GM18867 (cell line): ENCODE data around the gene KCNA3.
A peak's percentile ranks its signal among the peaks of the same experiment; 100 is the strongest.

Experiments used
- ATAC-seq: cut with Tn5 transposase; IDR thresholded peaks from one replicate; pipeline ENCODE4 v1.9.1; 2021; ENCODE audit warnings: mild to moderate bottlenecking, moderate library complexity; ENCODE audit not compliant: unreplicated experiment

Gene KCNA3

GRCh38 chr1:110674337-110675059 lies at the start of gene KCNA3:
TSS of gene KCNA3 (minus strand) at chr1:110674940. CDS start at chr1:110674809, 131 bp downstream.
- ATAC-seq, result peak; percentile 33

GRCh38 chr1:110722807-110723206 lies 48.1 kb upstream of the KCNA3 start:
- no peak for ATAC-seq

- no peak for ATAC-seq
Measured at GRCh38 chr1:110719908-110720307, 45.2 kb upstream of the KCNA3 start.

- ATAC-seq, result no peak
Measured at GRCh38 chr1:110718452-110718851, 43.7 kb upstream of the KCNA3 start.

- no peak for ATAC-seq
Measured at GRCh38 chr1:110717179-110717578, 42.4 kb upstream of the KCNA3 start.

GRCh38 chr1:110714374-110714995 lies 39.7 kb upstream of the KCNA3 start:
- no peak for ATAC-seq

GRCh38 chr1:110713221-110713620 lies 38.5 kb upstream of the KCNA3 start:
- no peak for ATAC-seq

GRCh38 chr1:110710314-110710713 lies 35.6 kb upstream of the KCNA3 start:
- no peak for ATAC-seq

- no peak for ATAC-seq
Measured at GRCh38 chr1:110708974-110709440, 34.3 kb upstream of the KCNA3 start.

GRCh38 chr1:110707232-110707631 lies 32.5 kb upstream of the KCNA3 start:
- ATAC-seq, result no peak

GRCh38 chr1:110706621-110707020 lies 31.9 kb upstream of the KCNA3 start:
- no peak for ATAC-seq

GRCh38 chr1:110702260-110702659 lies 27.5 kb upstream of the KCNA3 start:
- ATAC-seq, result no peak

- ATAC-seq, result no peak
Measured at GRCh38 chr1:110700767-110701166, 26.0 kb upstream of the KCNA3 start.

GRCh38 chr1:110697606-110698005 lies 22.9 kb upstream of the KCNA3 start:
- no peak for ATAC-seq

GRCh38 chr1:110696818-110697217 lies 22.1 kb upstream of the KCNA3 start:
- ATAC-seq, result no peak

- ATAC-seq, result no peak
Measured at GRCh38 chr1:110690709-110691365, 16.1 kb upstream of the KCNA3 start.

GRCh38 chr1:110689868-110690267 lies 15.1 kb upstream of the KCNA3 start:
- no peak for ATAC-seq

- no peak for ATAC-seq
Measured at GRCh38 chr1:110688514-110688913, 13.8 kb upstream of the KCNA3 start.

- no peak for ATAC-seq
Measured at GRCh38 chr1:110687250-110687649, 12.5 kb upstream of the KCNA3 start.

GRCh38 chr1:110686188-110686587 lies 11.4 kb upstream of the KCNA3 start:
- no peak for ATAC-seq

GRCh38 chr1:110684491-110684890 lies 9.8 kb upstream of the KCNA3 start:
- no peak for ATAC-seq

GRCh38 chr1:110682898-110683297 lies 8.2 kb upstream of the KCNA3 start:
- no peak for ATAC-seq
